Endothelial cell of umbilical vein (primary cell): ENCODE results near the gene NEK2. TPM values are rescaled to one million over a fixed set of nuclear protein-coding genes. Genes with fewer than 3 reads are reported as not detected.

Source experiments
- BruUV-seq: library from RNA; stranded (reverse); fragments of 400-500 nt; replicated peaks from 2 replicates; lab custom pipeline; 2021; lab: Mats Ljungman, UMichigan
- CTCF ChIA-PET: fragments of 300-600, 350-600 bp; sonication (Branson Sonifier 250); formaldehyde crosslinking; loops from one replicate; lab custom pipeline; 2021; ENCODE audit warnings: antibody characterized with exemption, inconsistent platforms; lab: Charles Lee
- POLR2A ChIA-PET: fragments of 300-600, 350-600 bp; sonication (Branson Sonifier 250); formaldehyde crosslinking; loops from one replicate; lab custom pipeline; 2021; ENCODE audit warnings: antibody characterized with exemption, inconsistent platforms; lab: Charles Lee
- DNase-seq: peaks from one replicate; pipeline ENCODE4 v3.0.0-alpha.2; 2011; ENCODE audit warnings: low read depth, low spot score
- FAIRE-seq: peaks from 2 replicates; lab custom pipeline; 2011; peaks lifted over from hg19 to GRCh38; lab: Jason Lieb, UNC
- H2AFZ ChIP-seq: 2 replicates; pipeline ENCODE4 v1.6.0; 2012; ENCODE audit warnings: low read depth, low read length, control low read depth, inconsistent platforms
- H3K27ac ChIP-seq: 2 replicates; pipeline ENCODE4 v1.5.1; 2011; ENCODE audit warnings: low read depth, mild to moderate bottlenecking, control low read depth, low read length, moderate library complexity; ENCODE audit not compliant: insufficient read depth
- H3K27me3 ChIP-seq, 2 experiments: 2 replicates each; pipeline versions ENCODE4 v1.6.0 to v1.6.1; 2011; ENCODE audit warnings: low read length in 2 of 2, mixed read lengths in 1 of 2; ENCODE audit not compliant: control insufficient read depth in 2 of 2, insufficient read depth in 2 of 2
- H3K36me3 ChIP-seq, 2 experiments: 2 replicates in 1 of 2; 3 replicates in 1 of 2; pipeline ENCODE4 v1.5.1; 2011; ENCODE audit warnings: low read length in 2 of 2, mild to moderate bottlenecking in 1 of 2, moderate library complexity in 1 of 2; ENCODE audit not compliant: control insufficient read depth in 2 of 2, insufficient read depth in 2 of 2; ENCODE audit errors: extremely low read depth in 1 of 2
- H3K4me1 ChIP-seq: 3 replicates; pipeline ENCODE4 v1.5.1; 2011; ENCODE audit warnings: mild to moderate bottlenecking, low read length; ENCODE audit not compliant: control insufficient read depth, insufficient read depth; ENCODE audit errors: extremely low read depth
- H3K4me2 ChIP-seq: 2 replicates; pipeline ENCODE4 v1.6.1; 2011; ENCODE audit warnings: low read length, control low read depth, mixed read lengths; ENCODE audit not compliant: insufficient read depth
- H3K4me3 ChIP-seq, 3 experiments: fragments of 200-600 bp in 1 of 3; sonication (generic), shearing (Covaris generic) in 1 of 3; replicated peaks in 1 of 3; 2 replicates each; pipeline ENCODE4 v1.5.1; 2011 to 2016; ENCODE audit warnings: control low read depth in 3 of 3, low read length in 3 of 3, mild to moderate bottlenecking in 2 of 3, inconsistent platforms in 1 of 3, low read depth in 1 of 3, moderate library complexity in 1 of 3; ENCODE audit not compliant: insufficient read depth in 1 of 3
- H3K79me2 ChIP-seq: 2 replicates; pipeline ENCODE4 v1.6.0; 2012; ENCODE audit warnings: low read length, inconsistent platforms; ENCODE audit not compliant: control insufficient read depth, insufficient read depth
- H3K9ac ChIP-seq: replicated peaks from 2 replicates; pipeline ENCODE3; 2011; ENCODE audit warnings: low read length, control low read depth; ENCODE audit not compliant: insufficient read depth; ENCODE audit errors: extremely low read depth
- H3K9me1 ChIP-seq: replicated peaks from 3 replicates; pipeline ENCODE4 v1.6.0; 2011; ENCODE audit warnings: mild to moderate bottlenecking, low read length; ENCODE audit not compliant: control insufficient read depth, insufficient read depth; ENCODE audit errors: extremely low read depth
- H3K9me3 ChIP-seq: replicated peaks from 2 replicates; pipeline ENCODE4 v1.5.1; 2012; ENCODE audit warnings: low read length, inconsistent platforms; ENCODE audit not compliant: control insufficient read depth, insufficient read depth
- H4K20me1 ChIP-seq: replicated peaks from 2 replicates; pipeline ENCODE3; 2011; ENCODE audit warnings: mild to moderate bottlenecking, low read length; ENCODE audit not compliant: control insufficient read depth, insufficient read depth; ENCODE audit errors: extremely low read depth
- CTCF ChIP-seq, 2 donors: IDR thresholded peaks; 1 replicate in 1 of 2; 2 replicates in 1 of 2; pipeline ENCODE4 v1.5.1; 2011; ENCODE audit warnings: low read length in 2 of 2, mild to moderate bottlenecking in 2 of 2, moderate library complexity in 2 of 2, control low read depth in 1 of 2, inconsistent platforms in 1 of 2, low read depth in 1 of 2; ENCODE audit not compliant: insufficient read depth in 1 of 2; ENCODE audit errors: extremely low read depth in 1 of 2
- EZH2 ChIP-seq: IDR thresholded peaks from 2 replicates; pipeline ENCODE4 v1.6.1; 2012; ENCODE audit warnings: borderline replicate concordance, low read depth, mild to moderate bottlenecking, moderate library complexity, low read length, inconsistent platforms; ENCODE audit not compliant: severe bottlenecking
- FOS ChIP-seq: IDR thresholded peaks from 2 replicates; pipeline ENCODE4 v1.6.1; 2011; ENCODE audit warnings: mild to moderate bottlenecking, low read length, moderate library complexity, borderline replicate concordance; ENCODE audit not compliant: insufficient read depth
- GATA2 ChIP-seq: IDR thresholded peaks from 2 replicates; pipeline ENCODE4 v1.7.0; 2011; ENCODE audit warnings: low read depth, mild to moderate bottlenecking, moderate library complexity, mixed read lengths, low read length; ENCODE audit not compliant: insufficient read length, insufficient read depth
- JUN ChIP-seq: IDR thresholded peaks from 2 replicates; pipeline ENCODE4 v1.6.1; 2011; ENCODE audit warnings: borderline replicate concordance, low read depth; ENCODE audit not compliant: insufficient read length, insufficient read depth
- MYC ChIP-seq: IDR thresholded peaks from one replicate; pipeline ENCODE4 v1.6.1; 2011; ENCODE audit warnings: mild to moderate bottlenecking, low read depth, low read length
- POLR2A ChIP-seq: IDR thresholded peaks from 2 replicates; pipeline ENCODE4 v1.6.1; 2012; ENCODE audit warnings: low read depth, mild to moderate bottlenecking, control low read depth, low read length
- POLR2AphosphoS5 ChIP-seq: IDR thresholded peaks from 2 replicates; pipeline ENCODE4 v1.6.1; 2012; ENCODE audit warnings: low read depth, mild to moderate bottlenecking, control low read depth, low read length, moderate library complexity; ENCODE audit not compliant: insufficient read depth
- dilution Hi-C: fragments of 300-500 bp; cut with MboI; formaldehyde crosslinking; loops from one replicate; pipeline ENCODE4 v1.15.0; 2019; ENCODE audit warnings: low sequenced_read_pairs; ENCODE audit not compliant: extremely low pct_ligation_motif_present
- intact Hi-C: fragments of 100-400 bp; cut with micrococcal nuclease; formaldehyde crosslinking; loops from one replicate; pipeline ENCODE4 v1.10.0; 2022
- polyA plus RNA-seq, 4 experiments: library from polyadenylated mRNA; depleted of rRNA in 3 of 4; stranded (reverse) in 3 of 4; unstranded in 1 of 4; fragments of >200 nt; gene quantifications; 2 replicates each; pipeline versions ENCODE4 v1.2.1 to v1.2.3, GENCODE V29; 2011 to 2012; ENCODE audit warnings: missing spikeins in 1 of 4
- total RNA-seq: library from RNA; stranded (reverse); gene quantifications from 2 replicates; pipeline ENCODE4 v1.2.3, GENCODE V29; 2021
- TF ChIP-seq, protein P1 (sequence below): IDR thresholded peaks from 2 replicates; pipeline ENCODE4 v1.6.1; 2011; ENCODE audit not compliant: insufficient read depth, insufficient read length

Gene NEK2
- total and polyA plus RNA-seq, 2 donors (not counting 3 experiments of a cell fraction or from before 2014, with no cell fraction given), result 6.6 to 19.0 TPM

DNA sequence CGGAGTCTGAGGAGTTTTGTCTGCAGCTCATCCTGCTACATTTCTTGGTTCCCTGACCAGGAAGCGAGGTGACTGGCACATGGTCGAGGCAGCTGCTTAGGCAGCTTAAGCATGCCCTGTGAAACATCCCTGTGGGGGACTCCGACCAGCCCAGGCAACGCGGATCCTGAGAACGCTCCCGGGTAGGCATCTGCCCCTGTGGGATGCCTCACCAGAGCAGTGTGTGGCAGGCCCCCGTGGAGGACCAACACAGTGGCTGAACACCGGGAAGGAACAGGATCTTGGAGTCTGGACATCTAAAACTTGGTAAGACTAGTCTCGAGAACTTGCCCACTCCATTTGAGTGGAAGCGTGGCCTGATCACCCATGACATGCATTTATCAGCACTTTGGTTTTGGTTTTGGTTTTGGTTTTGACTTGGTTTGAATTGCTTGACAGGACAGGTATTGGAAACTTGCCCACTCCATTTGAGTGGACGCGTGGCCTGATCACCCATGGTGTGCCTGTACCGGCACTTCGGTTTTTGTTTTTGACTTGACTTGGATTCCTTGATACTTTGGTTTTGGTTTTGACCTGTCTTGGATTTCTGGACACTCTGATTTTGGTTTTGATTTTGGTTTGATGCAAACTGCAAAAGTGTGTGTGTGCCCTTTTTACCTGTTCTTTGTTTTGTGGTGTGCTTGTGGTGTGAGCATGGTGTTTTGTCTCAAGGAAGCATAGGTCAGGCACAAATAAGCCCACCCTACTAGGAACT, 12.2 kb upstream of the NEK2 start:
- CTCF ChIA-PET, result interaction anchor here (1.4 kb wide), 1 partner anchor 11 kb away, joined by 3 read pairs; no protein-coding TSS in a partner anchor
- Histone ChIP-seq H3K36me3 (no peaks in the 10 kb centered on the region), H3K4me1 (no peaks in the 10 kb centered on the region), H3K9ac (no peak overlapping the region), H2AFZ (no peak overlapping the region), H3K4me3 (no peak overlapping the region), H3K4me2 (no peak overlapping the region), H3K27me3 (peaks cover 0 to 8% of the 10 kb centered on the region in 2 experiments), H3K27ac (no peak overlapping the region), H3K79me2 (no peaks in the 10 kb centered on the region), H4K20me1 (no peaks in the 10 kb centered on the region), H3K9me1 (no peaks in the 10 kb centered on the region), H3K9me3 (no peaks in the 10 kb centered on the region)
- no TSS peak for BruUV-seq
- FAIRE-seq (no peak), DNase-seq (no peak)
- no peak for TF ChIP-seq FOS
- no peak for TF ChIP-seq POLR2AphosphoS5
- no peak for TF ChIP-seq MYC
- TF ChIP-seq, protein P1, sequence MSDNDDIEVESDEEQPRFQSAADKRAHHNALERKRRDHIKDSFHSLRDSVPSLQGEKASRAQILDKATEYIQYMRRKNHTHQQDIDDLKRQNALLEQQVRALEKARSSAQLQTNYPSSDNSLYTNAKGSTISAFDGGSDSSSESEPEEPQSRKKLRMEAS, result no peak
- no peak for TF ChIP-seq GATA2
- TF ChIP-seq EZH2, result no peak
- no peak for TF ChIP-seq POLR2A
- TF ChIP-seq JUN, result no peak
- TF ChIP-seq CTCF (IDR thresholded peaks at IDR 0.05; ENCODE audit: extremely low read depth in 1 of 2, insufficient read depth in 1 of 2, low read depth in 1 of 2, low read length in 2 of 2), result no peak
- dilution Hi-C loops (no loop called here), intact Hi-C loops (no loop called here)
- POLR2A ChIA-PET, result no interaction called here
